ENCODE data around the gene ZG16.

Gene ZG16

DNA sequence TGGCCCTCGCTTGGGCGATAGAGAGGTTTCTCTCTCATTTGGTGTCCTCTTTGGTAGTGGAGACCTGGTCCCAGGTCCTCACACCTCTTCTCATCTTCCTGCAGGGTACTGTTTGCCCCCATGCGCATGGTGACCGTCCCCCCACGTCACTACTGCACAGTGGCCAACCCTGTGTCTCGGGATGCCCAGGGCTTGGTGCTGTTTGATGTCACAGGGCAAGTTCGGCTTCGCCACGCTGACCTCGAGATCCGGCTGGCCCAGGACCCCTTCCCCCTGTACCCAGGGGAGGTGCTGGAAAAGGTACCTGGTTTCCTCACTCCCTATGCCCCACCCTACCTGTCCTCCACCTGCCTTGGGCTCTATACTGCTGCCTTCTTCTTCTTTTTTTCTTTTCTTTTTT, 52.7 kb downstream of the ZG16 start:
- DNase-seq, result no peak

DNA sequence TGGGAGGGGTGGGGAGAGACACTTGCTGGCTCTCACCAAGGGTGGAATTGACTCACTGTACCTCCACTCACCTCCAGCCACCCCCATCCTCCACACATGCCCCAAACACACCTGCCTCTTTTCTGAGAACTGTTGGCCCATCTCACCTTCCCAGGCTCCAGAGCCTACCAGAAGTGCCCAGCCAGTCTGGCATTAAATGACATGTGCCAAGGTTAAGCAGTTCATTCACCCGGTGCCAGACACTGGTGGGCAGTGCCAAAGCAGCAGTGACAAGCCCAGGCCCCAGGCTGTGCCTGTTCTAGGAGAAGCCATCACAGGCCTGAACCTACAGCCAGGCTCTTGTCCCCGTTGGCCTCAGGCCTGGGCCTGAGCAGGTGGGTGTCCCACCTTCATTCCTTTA, 53.4 kb downstream of the ZG16 start:
- no peak for DNase-seq
